Endothelial cell (in vitro differentiated cells): ENCODE results near the gene KRT82. TPM values are rescaled to one million over a fixed set of nuclear protein-coding genes. Genes with fewer than 3 reads are reported as not detected.

Experiments used
- DNase-seq: peaks from one replicate; pipeline ENCODE4 v3.0.0; 2021; ENCODE audit warnings: low spot score
- H3K27ac Mint-ChIP-seq: one replicate; pipeline ENCODE4 v1.8.0; 2021; ENCODE audit warnings: mixed read lengths, inconsistent platforms; ENCODE audit not compliant: unreplicated experiment
- H3K27me3 Mint-ChIP-seq: one replicate; pipeline ENCODE4 v1.8.0; 2021; ENCODE audit warnings: mild to moderate bottlenecking, moderate library complexity, mixed read lengths, inconsistent platforms; ENCODE audit not compliant: unreplicated experiment
- H3K36me3 Mint-ChIP-seq: one replicate; pipeline ENCODE4 v1.8.0; 2021; ENCODE audit warnings: mild to moderate bottlenecking, low read depth, mixed read lengths, inconsistent platforms; ENCODE audit not compliant: unreplicated experiment
- H3K4me1 Mint-ChIP-seq: one replicate; pipeline ENCODE4 v1.8.0; 2021; ENCODE audit warnings: mild to moderate bottlenecking, mixed read lengths, inconsistent platforms; ENCODE audit not compliant: unreplicated experiment
- H3K4me3 Mint-ChIP-seq: one replicate; pipeline ENCODE4 v1.8.0; 2021; ENCODE audit warnings: mild to moderate bottlenecking, mixed read lengths, inconsistent platforms; ENCODE audit not compliant: unreplicated experiment
- H3K9me3 Mint-ChIP-seq: one replicate; pipeline ENCODE4 v1.8.0; 2021; ENCODE audit warnings: mixed read lengths, inconsistent platforms; ENCODE audit not compliant: unreplicated experiment
- total RNA-seq: library from RNA; stranded (reverse); fragmentation: NEBNext Ultra II Directional; extraction: Animal tissue kit (Norgen Biotek cat#: 25700); gene quantifications from one replicate; pipeline ENCODE4 v1.2.1, GENCODE V29; 2021; ENCODE audit not compliant: unreplicated experiment
- TF ChIP-seq, protein P1 (sequence below): fragments of 200-600 bp; sonication (generic); IDR thresholded peaks from one replicate; pipeline ENCODE4 v1.5.0; 2021; ENCODE audit warnings: antibody characterized with exemption; ENCODE audit not compliant: unreplicated experiment

The KRT82 gene
- total RNA-seq, 1 donor from 2014 or later = not detected

DNA sequence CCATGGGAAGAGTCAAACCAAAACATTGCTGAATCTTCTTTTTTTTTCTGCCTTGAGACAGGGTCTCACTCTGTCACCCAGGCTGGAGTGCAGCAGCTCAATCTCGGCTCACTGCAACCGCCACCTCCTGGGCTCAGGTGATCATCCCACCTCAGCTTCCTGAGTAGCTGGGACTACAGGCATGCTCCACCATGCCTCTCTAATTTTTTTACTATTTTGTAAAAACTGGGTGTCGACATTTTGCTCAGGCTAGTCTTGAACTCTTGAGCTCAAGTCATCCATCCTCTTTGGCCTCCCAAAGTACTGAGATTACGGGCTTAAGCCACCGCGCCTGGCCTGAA lies 29.5 kb upstream of the KRT82 start:
- Mint-ChIP-seq H3K36me3 (no peaks in the 10 kb centered on the region), H3K9me3 (no peaks in the 10 kb centered on the region), H3K27ac (no peak overlapping the region), H3K27me3 (peaks cover 7% of the 10 kb centered on the region), H3K4me3 (no peak overlapping the region), H3K4me1 (peaks cover 5% of the 10 kb centered on the region)
- no peak for DNase-seq
- TF ChIP-seq, protein P1, sequence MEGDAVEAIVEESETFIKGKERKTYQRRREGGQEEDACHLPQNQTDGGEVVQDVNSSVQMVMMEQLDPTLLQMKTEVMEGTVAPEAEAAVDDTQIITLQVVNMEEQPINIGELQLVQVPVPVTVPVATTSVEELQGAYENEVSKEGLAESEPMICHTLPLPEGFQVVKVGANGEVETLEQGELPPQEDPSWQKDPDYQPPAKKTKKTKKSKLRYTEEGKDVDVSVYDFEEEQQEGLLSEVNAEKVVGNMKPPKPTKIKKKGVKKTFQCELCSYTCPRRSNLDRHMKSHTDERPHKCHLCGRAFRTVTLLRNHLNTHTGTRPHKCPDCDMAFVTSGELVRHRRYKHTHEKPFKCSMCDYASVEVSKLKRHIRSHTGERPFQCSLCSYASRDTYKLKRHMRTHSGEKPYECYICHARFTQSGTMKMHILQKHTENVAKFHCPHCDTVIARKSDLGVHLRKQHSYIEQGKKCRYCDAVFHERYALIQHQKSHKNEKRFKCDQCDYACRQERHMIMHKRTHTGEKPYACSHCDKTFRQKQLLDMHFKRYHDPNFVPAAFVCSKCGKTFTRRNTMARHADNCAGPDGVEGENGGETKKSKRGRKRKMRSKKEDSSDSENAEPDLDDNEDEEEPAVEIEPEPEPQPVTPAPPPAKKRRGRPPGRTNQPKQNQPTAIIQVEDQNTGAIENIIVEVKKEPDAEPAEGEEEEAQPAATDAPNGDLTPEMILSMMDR = no peak

DNA sequence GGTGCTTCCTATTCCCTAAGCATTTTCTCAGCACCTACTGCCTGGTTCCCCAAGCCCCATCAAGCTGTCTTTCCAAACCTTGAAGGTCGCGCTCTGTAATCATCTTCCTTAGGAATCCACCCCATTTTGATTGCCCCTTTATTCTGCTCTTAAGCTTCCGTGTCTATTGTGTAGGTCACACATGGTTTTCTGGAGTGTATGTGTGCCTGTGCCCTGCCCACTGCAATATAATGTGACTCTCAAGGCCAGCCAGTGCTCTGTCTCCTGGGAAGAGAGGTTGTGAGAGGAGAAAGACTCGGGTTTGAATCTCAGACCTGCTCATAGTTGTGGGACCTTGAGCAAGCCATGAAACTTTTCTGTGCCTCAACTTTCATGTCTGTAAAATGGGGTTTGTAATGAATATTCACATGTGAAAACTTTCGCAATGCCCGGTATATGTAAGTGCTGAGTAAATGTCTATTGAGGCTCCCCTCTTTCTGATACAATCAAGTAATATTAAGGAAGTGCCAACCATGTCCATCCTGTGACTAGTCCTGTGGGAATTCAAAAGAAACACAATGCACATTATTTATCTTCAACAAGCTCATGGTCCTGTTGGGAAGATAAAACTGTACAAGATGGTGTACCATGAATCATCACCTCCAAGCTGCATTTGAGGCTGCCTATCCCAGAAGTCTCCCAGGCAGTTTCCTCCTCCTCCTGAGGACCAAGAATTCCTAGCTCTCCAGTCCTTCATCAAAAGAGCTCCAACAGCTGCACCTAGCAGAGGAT lies 28.8 kb upstream of the KRT82 start:
- Mint-ChIP-seq H3K4me3 (no peak overlapping the region), H3K9me3 (no peaks in the 10 kb centered on the region), H3K4me1 (peaks cover 5% of the 10 kb centered on the region), H3K27ac (no peak overlapping the region), H3K36me3 (no peaks in the 10 kb centered on the region), H3K27me3 (peaks cover 7% of the 10 kb centered on the region)
- no peak for DNase-seq
- TF ChIP-seq, protein P1 = no peak

DNA sequence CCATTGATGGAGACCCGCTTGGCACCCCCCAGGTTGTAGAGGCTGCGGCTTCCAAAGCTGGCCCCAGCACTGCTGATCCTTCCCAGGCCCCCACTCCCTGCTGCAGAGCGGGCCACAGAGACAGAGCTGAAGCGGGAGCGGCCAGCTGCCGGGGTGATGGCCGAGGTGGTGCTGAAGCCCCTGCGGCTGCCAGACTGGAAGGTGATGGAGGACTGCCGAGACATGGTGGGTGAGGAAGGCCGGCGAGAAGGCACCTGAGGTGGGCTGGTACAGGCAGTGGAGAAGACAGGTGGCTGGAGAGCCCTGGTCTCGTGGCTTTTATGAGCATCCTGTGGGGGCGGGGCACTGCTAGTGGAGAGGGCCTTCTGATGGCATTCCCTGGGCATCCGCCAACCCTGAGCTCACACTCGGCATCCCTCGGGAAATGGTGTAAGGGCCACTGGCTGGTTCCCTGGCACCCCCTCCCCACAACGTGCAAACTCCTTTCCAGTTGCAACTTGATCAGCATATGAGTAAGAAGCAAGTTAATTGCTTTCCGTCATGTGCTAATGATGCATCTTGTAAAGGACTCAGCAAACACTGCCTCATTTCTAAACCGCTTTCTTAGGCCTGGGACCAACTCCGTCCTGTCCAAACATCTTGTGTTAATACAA lies 28.1 kb upstream of the KRT82 start, which contains the start of gene KRT75:
TSS of gene KRT75 (minus strand) at position 291 of the 653 bp plus-strand sequence. CDS start at position 224, 67 bp downstream.
- Mint-ChIP-seq H3K36me3 (no peaks in the 10 kb centered on the region), H3K4me1 (peaks cover 5% of the 10 kb centered on the region), H3K4me3 (no peak within 1 kb of the TSS), H3K27ac (no peak within 1 kb of the TSS), H3K9me3 (no peaks in the 10 kb centered on the region), H3K27me3 (peaks cover 7% of the 10 kb centered on the region)
- TF ChIP-seq, protein P1 = no peak
- no peak for DNase-seq

DNA sequence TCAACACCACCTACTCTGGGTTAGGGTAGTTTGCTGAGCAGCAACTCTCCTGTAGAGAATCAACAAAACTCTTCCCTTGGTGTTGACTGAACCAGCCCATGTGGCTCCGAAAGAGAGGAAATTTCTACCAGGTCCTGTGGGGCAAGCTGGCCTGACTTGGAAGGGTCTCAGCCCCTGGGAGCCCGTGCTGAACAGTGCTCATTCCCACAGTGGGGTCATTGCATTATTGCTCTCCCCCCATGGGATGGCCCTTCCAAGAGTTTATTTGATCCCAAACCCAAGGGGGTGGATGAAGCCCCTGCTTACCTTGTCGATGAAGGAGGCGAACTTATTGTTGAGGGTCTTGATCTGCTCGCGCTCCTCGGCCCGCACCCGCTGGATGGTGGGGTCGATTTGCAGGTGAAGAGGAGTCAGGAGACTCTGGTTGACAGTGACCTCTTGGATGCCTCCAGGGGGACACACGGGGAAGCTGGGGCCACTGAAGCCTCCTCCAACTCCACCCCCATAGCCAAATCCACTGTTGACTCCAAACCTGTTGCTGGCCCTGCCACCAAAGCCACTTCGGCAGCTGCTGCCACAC lies 27.5 kb upstream of the KRT82 start:
- DNase-seq = no peak
- H3K9me3 Mint-ChIP-seq = no peaks in the 10 kb centered on the region
- TF ChIP-seq, protein P1 = no peak
- peaks cover 7% of the 10 kb centered on the region for H3K27me3 Mint-ChIP-seq
- H3K36me3 Mint-ChIP-seq = no peaks in the 10 kb centered on the region
- H3K4me1 Mint-ChIP-seq = peaks cover 5% of the 10 kb centered on the region
- H3K4me3 Mint-ChIP-seq = no peak overlapping the region
- H3K27ac Mint-ChIP-seq = no peak overlapping the region
